CD14-positive monocyte (primary cell): Measurements from ENCODE around the gene DCLRE1A. TPM values are rescaled to one million over a fixed set of nuclear protein-coding genes. Genes with fewer than 3 reads are reported as not detected.

Experiments used
- DNase-seq, 3 donors: peaks; one replicate each; pipeline ENCODE4 v3.0.0-alpha.2; 2011 to 2022
- H2AFZ ChIP-seq: 2 replicates; pipeline ENCODE4 v1.6.0; 2012; ENCODE audit warnings: mild to moderate bottlenecking, low read depth, low read length, inconsistent platforms; ENCODE audit not compliant: insufficient read depth, poor library complexity, severe bottlenecking
- H3K27ac ChIP-seq, 2 donors: 1 replicate in 1 of 2; 2 replicates in 1 of 2; pipeline ENCODE4 v1.5.1; 2012 to 2013; ENCODE audit warnings: low read length in 2 of 2, control low read depth in 1 of 2, inconsistent platforms in 1 of 2, low read depth in 1 of 2, mild to moderate bottlenecking in 1 of 2
- H3K27me3 ChIP-seq, 2 donors: one replicate each; pipeline versions ENCODE4 v1.6.0 to v1.6.1; 2011 to 2013; ENCODE audit warnings: low read length in 2 of 2; ENCODE audit not compliant: control insufficient read depth in 2 of 2, insufficient read depth in 2 of 2
- H3K36me3 ChIP-seq, 2 donors: replicated peaks in 1 of 2; 1 replicate in 1 of 2; 2 replicates in 1 of 2; pipeline versions ENCODE4 v1.5.1 to v1.6.1; 2012 to 2013; ENCODE audit warnings: low read length in 2 of 2, control low read depth in 1 of 2, inconsistent platforms in 1 of 2, mild to moderate bottlenecking in 1 of 2; ENCODE audit not compliant: insufficient read depth in 2 of 2, control insufficient read depth in 1 of 2
- H3K4me1 ChIP-seq, 2 donors: 1 replicate in 1 of 2; 2 replicates in 1 of 2; pipeline versions ENCODE4 v1.5.1 to v1.6.1; 2012 to 2013; ENCODE audit warnings: low read length in 2 of 2, control low read depth in 1 of 2, inconsistent platforms in 1 of 2, mild to moderate bottlenecking in 1 of 2, moderate library complexity in 1 of 2; ENCODE audit not compliant: insufficient read depth in 2 of 2, control insufficient read depth in 1 of 2
- H3K4me2 ChIP-seq: replicated peaks from 2 replicates; pipeline ENCODE3; 2012; ENCODE audit warnings: low read length, moderate library complexity, mild to moderate bottlenecking; ENCODE audit not compliant: poor library complexity, severe bottlenecking; ENCODE audit errors: extremely low read depth
- H3K4me3 ChIP-seq, 3 experiments: fragments of 200-600 bp in 1 of 3; sonication (generic) in 1 of 3; replicated peaks in 1 of 3; 1 replicate in 2 of 3; 2 replicates in 1 of 3; pipeline ENCODE4 v1.5.1; 2011 to 2013; ENCODE audit warnings: low read length in 3 of 3, mild to moderate bottlenecking in 3 of 3, control low read depth in 2 of 3, low read depth in 2 of 3, inconsistent platforms in 1 of 3, moderate library complexity in 1 of 3
- H3K79me2 ChIP-seq: 2 replicates; pipeline ENCODE4 v1.6.0; 2012; ENCODE audit warnings: mild to moderate bottlenecking, control low read depth, inconsistent platforms, low read length, moderate library complexity; ENCODE audit not compliant: insufficient read depth
- H3K9ac ChIP-seq: 2 replicates; pipeline ENCODE4 v1.6.0; 2017; ENCODE audit warnings: low read length, mild to moderate bottlenecking; ENCODE audit not compliant: insufficient read depth, poor library complexity, severe bottlenecking
- H3K9me3 ChIP-seq, 2 donors: replicated peaks in 1 of 2; 1 replicate in 1 of 2; 2 replicates in 1 of 2; pipeline versions ENCODE4 v1.5.1 to v1.6.1; 2012 to 2013; ENCODE audit warnings: low read length in 2 of 2, control low read depth in 1 of 2; ENCODE audit not compliant: control insufficient read depth in 1 of 2, insufficient read depth in 1 of 2
- H4K20me1 ChIP-seq: 2 replicates; pipeline ENCODE4 v1.6.0; 2012; ENCODE audit warnings: mild to moderate bottlenecking, low read length, control low read depth, moderate library complexity; ENCODE audit not compliant: insufficient read depth
- H3K27ac Mint-ChIP-seq, 7 donors: one replicate each; pipeline ENCODE4 v1.8.0; 2020; ENCODE audit warnings: mild to moderate bottlenecking in 7 of 7, mixed read lengths in 7 of 7, moderate library complexity in 6 of 7, inconsistent platforms in 2 of 7
- H3K27me3 Mint-ChIP-seq, 3 donors: one replicate each; pipeline ENCODE4 v1.8.0; 2021 to 2022; ENCODE audit warnings: low read depth in 3 of 3, mild to moderate bottlenecking in 3 of 3, mixed read lengths in 3 of 3, moderate library complexity in 3 of 3, inconsistent platforms in 1 of 3
- H3K36me3 Mint-ChIP-seq, 2 donors: one replicate each; pipeline ENCODE4 v1.8.0; 2020; ENCODE audit warnings: mixed read lengths in 2 of 2, inconsistent platforms in 1 of 2, mild to moderate bottlenecking in 1 of 2
- H3K4me1 Mint-ChIP-seq: one replicate; pipeline ENCODE4 v1.8.0; 2020; ENCODE audit warnings: mild to moderate bottlenecking, mixed read lengths
- H3K4me3 Mint-ChIP-seq, 2 donors: one replicate each; pipeline ENCODE4 v1.8.0; 2020; ENCODE audit warnings: mild to moderate bottlenecking in 2 of 2, mixed read lengths in 2 of 2, moderate library complexity in 1 of 2
- H3K9me3 Mint-ChIP-seq, 7 donors: one replicate each; pipeline ENCODE4 v1.8.0; 2020 to 2022; ENCODE audit warnings: mixed read lengths in 7 of 7, mild to moderate bottlenecking in 6 of 7, moderate library complexity in 6 of 7, inconsistent platforms in 2 of 7
- CTCF ChIP-seq: fragments of 200-600 bp; IDR thresholded peaks from one replicate; pipeline ENCODE4 v1.8.0; 2022; ENCODE audit warnings: antibody characterized with exemption, mild to moderate bottlenecking
- WGBS: methylation state at CpG from one replicate; pipeline ENCODE4 v1.1.5; 2013; ENCODE audit warnings: missing lambda C conversion rate; ENCODE audit not compliant: insufficient coverage; 5-methylcytosine and 5-hydroxymethylcytosine counted together
- intact Hi-C, 2 donors: fragments of 100-400 bp; cut with micrococcal nuclease; formaldehyde crosslinking; loops; one replicate each; pipeline versions ENCODE4 v1.15.0 to v1.15.1; 2023
- polyA plus RNA-seq, 3 donors: library from polyadenylated mRNA; depleted of rRNA in 1 of 3; unstranded in 2 of 3; stranded (reverse) in 1 of 3; fragments of 300-500 nt in 2 of 3; fragments of >200 nt in 1 of 3; fragmentation: Illumina TruSeq in 2 of 3; gene quantifications; 1 replicate in 2 of 3; 2 replicates in 1 of 3; pipeline ENCODE4 v1.2.3, GENCODE V29; 2012 to 2021

DCLRE1A gene
- polyA plus RNA-seq, 3 donors: 1.00 to 1.3 (median 1.3) TPM

- no peaks in the 10 kb centered on the region for H3K9me3 ChIP-seq
- H3K27ac ChIP-seq: no peak overlapping the region
- Mint-ChIP-seq H3K36me3 (peaks cover 10 to 12% of the 10 kb centered on the region in 2 donors), H3K4me3 (no peak overlapping the region), H3K27ac (no peak overlapping the region), H3K27me3 (no peaks in the 10 kb centered on the region), H3K4me1 (peaks cover 33% of the 10 kb centered on the region), H3K9me3 (no peaks in the 10 kb centered on the region)
- H3K79me2 ChIP-seq: peaks cover 30% of the 10 kb centered on the region
- peaks cover 22 to 35% of the 10 kb centered on the region in 2 donors for H3K4me1 ChIP-seq
- H3K27me3 ChIP-seq: no peaks in the 10 kb centered on the region
- intact Hi-C loops: no loop called here
- H3K4me2 ChIP-seq: no peak overlapping the region
- no peak overlapping the region for H3K9ac ChIP-seq
- TF ChIP-seq CTCF: no peak
- no peak for DNase-seq
- H4K20me1 ChIP-seq: no peaks in the 10 kb centered on the region
- H2AFZ ChIP-seq: no peak overlapping the region
- no peak overlapping the region for H3K4me3 ChIP-seq
- WGBS: 100% methylated on average over 2 of the region's 5 CpGs
- peaks cover 0 to 16% of the 10 kb centered on the region in 2 donors for H3K36me3 ChIP-seq
These were observed 4.6 kb downstream of the DCLRE1A start for GRCh38 chr10:113849140-113849803.

DNA sequence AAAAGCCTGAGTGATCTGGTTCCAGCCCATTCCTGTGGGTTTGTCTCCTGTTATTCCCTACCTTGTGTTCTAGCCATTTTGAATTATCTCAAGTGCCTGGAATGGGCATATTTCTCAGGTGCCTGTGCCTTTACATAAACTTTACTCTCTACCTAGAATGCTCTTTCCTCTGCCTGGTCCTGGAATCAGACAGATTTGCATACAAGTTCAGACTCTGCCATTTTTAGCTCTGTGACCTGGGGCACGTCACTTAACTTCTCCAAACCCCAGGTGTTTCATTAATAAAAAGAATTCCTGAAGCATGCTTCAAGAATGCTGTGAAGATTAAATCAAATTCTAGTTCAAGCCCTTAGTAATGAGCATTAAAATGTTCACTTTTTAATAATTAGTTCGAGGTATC lies 7.8 kb downstream of the DCLRE1A start:
- Mint-ChIP-seq H3K4me1 (peaks cover 26% of the 10 kb centered on the region), H3K36me3 (peaks cover 15 to 16% of the 10 kb centered on the region in 2 donors), H3K27ac (no peak overlapping the region), H3K4me3 (no peak overlapping the region), H3K27me3 (no peaks in the 10 kb centered on the region), H3K9me3 (no peaks in the 10 kb centered on the region)
- H3K27ac ChIP-seq: no peak overlapping the region
- no peak overlapping the region for H3K9ac ChIP-seq
- no peaks in the 10 kb centered on the region for H3K9me3 ChIP-seq
- DNase-seq: no peak
- peaks cover 6 to 19% of the 10 kb centered on the region in 2 donors for H3K36me3 ChIP-seq
- no peak overlapping the region for H3K4me2 ChIP-seq
- H2AFZ ChIP-seq: no peak overlapping the region
- H3K4me1 ChIP-seq: peaks cover 18 to 28% of the 10 kb centered on the region in 2 donors
- intact Hi-C loops: no loop called here
- H3K79me2 ChIP-seq: peaks cover 6% of the 10 kb centered on the region
- no peaks in the 10 kb centered on the region for H4K20me1 ChIP-seq
- no CpG with 5 or more reads among the region's 2 CpGs for WGBS
- H3K4me3 ChIP-seq: no peak overlapping the region
- H3K27me3 ChIP-seq: no peaks in the 10 kb centered on the region
- no peak for TF ChIP-seq CTCF
